ENCODE data around the gene AKAP7.

Gene AKAP7

DNA sequence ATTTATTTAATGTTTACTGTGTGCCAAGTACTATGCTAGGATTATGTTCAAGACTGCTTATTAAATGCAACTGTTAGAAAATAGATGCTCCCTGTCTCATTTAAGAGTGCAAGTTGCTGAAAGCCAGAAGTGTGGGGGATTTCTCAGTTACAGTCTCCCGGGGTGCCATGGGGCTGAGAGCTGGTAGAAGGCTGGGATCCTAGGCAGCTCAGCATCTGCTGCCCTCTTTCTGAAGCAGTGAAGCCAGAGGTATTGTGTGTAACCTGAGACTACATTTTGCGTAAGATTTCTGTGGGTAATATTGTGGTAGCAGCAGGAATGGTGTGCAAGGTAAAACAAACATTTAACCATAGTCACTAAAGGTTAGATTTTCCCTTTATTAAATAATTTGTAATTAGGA, 120.6 kb downstream of the AKAP7 start:
- Histone ChIP-seq H4K20me1 (ENCODE audit: insufficient read depth, low read length) (no peaks in the 10 kb centered on the region), H3F3A (ENCODE audit: insufficient read depth, low read length) (no peaks in the 10 kb centered on the region), H3K27me3 (replicated peaks; ENCODE audit: insufficient read depth, low read length) (no peaks in the 10 kb centered on the region), H2AFZ (ENCODE audit: low read length) (no peak overlapping the region), H3K9me2 (replicated peaks; ENCODE audit: insufficient read depth, low read length) (no peaks in the 10 kb centered on the region), H3K27ac (ENCODE audit: low read length) (no peak overlapping the region), H3K4me3 (ENCODE audit: low read length) (no peak overlapping the region), H3K4me2 (ENCODE audit: low read depth, low read length) (no peak overlapping the region), H3K36me3 (replicated peaks; ENCODE audit: insufficient read depth, low read length) (no peaks in the 10 kb centered on the region), H3K4me1 (ENCODE audit: low read length) (no peaks in the 10 kb centered on the region), H3K79me2 (ENCODE audit: low read length) (no peaks in the 10 kb centered on the region), H3K9me3 (replicated peaks; ENCODE audit: insufficient read depth, low read length) (no peaks in the 10 kb centered on the region), H3K9ac (ENCODE audit: low read length) (no peak overlapping the region)
- DNase-seq, result no peak
- TF ChIP-seq EZH2phosphoT487 (IDR thresholded peaks at IDR 0.05; ENCODE audit: low read length) (no peak), EZH2 (optimal IDR thresholded peaks at IDR 0.05; ENCODE audit: low read depth, low read length) (no peak), CTCF (IDR thresholded peaks at IDR 0.05; ENCODE audit: low read length) (no peak)

- H4K20me1 ChIP-seq (ENCODE audit: insufficient read depth, low read length), result no peaks in the 10 kb centered on the region
- no peaks in the 10 kb centered on the region for H3K36me3 ChIP-seq (replicated peaks; ENCODE audit: insufficient read depth, low read length)
- no peaks in the 10 kb centered on the region for H3K4me1 ChIP-seq (ENCODE audit: low read length)
- H3F3A ChIP-seq (ENCODE audit: insufficient read depth, low read length), result no peaks in the 10 kb centered on the region
- no peak overlapping the region for H3K4me2 ChIP-seq (ENCODE audit: low read depth, low read length)
- TF ChIP-seq CTCF (IDR thresholded peaks at IDR 0.05; ENCODE audit: low read length) (no peak), EZH2 (optimal IDR thresholded peaks at IDR 0.05; ENCODE audit: low read depth, low read length) (no peak), EZH2phosphoT487 (IDR thresholded peaks at IDR 0.05; ENCODE audit: low read length) (no peak)
- H3K9me2 ChIP-seq (replicated peaks; ENCODE audit: insufficient read depth, low read length), result no peaks in the 10 kb centered on the region
- H3K27ac ChIP-seq (ENCODE audit: low read length), result no peak overlapping the region
- no peak for DNase-seq
- no peak overlapping the region for H3K4me3 ChIP-seq (ENCODE audit: low read length)
- H3K27me3 ChIP-seq (replicated peaks; ENCODE audit: insufficient read depth, low read length), result no peaks in the 10 kb centered on the region
- no peak overlapping the region for H2AFZ ChIP-seq (ENCODE audit: low read length)
- no peaks in the 10 kb centered on the region for H3K9me3 ChIP-seq (replicated peaks; ENCODE audit: insufficient read depth, low read length)
- H3K79me2 ChIP-seq (ENCODE audit: low read length), result no peaks in the 10 kb centered on the region
- H3K9ac ChIP-seq (ENCODE audit: low read length), result no peak overlapping the region
These were observed 121.8 kb downstream of the AKAP7 start for GRCh38 chr6:131257104-131257503.

DNA sequence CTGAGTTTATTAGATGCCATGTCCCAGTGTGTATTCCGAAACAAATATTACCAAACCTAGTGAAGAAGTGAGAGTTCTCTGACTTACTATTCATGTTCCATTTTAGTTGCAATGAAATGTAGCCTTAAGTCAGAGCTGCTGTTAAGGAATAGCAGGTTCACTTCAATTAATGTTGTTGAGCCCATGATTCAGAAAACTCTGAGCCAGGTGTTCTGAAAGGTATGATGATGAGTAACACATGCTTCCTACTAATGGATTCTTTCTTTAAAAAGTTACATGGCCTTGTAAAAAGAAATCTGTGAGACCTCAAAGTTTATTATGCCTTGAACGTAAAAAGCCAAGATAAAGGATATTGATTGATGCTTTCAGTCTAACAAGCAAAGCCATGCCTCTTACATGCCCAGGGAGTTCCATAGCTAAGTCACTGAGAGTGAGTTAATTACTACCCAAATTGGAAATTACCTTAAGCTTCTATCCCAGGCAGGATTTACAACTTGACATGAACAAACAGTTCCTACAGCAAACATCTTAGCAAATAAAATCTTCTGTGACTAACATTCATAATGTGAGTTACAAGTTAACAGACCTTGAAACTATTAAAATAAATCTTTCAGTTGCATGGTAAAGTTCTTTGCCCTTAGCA, 122.9 kb downstream of the AKAP7 start:
- no peak overlapping the region for H2AFZ ChIP-seq (ENCODE audit: low read length)
- no peaks in the 10 kb centered on the region for H3K27me3 ChIP-seq (replicated peaks; ENCODE audit: insufficient read depth, low read length)
- no peak overlapping the region for H3K4me3 ChIP-seq (ENCODE audit: low read length)
- no peaks in the 10 kb centered on the region for H3K36me3 ChIP-seq (replicated peaks; ENCODE audit: insufficient read depth, low read length)
- H3K9me3 ChIP-seq (replicated peaks; ENCODE audit: insufficient read depth, low read length), result no peaks in the 10 kb centered on the region
- no peaks in the 10 kb centered on the region for H3K4me1 ChIP-seq (ENCODE audit: low read length)
- no peak overlapping the region for H3K27ac ChIP-seq (ENCODE audit: low read length)
- H3K79me2 ChIP-seq (ENCODE audit: low read length), result no peaks in the 10 kb centered on the region
- H3K9ac ChIP-seq (ENCODE audit: low read length), result no peak overlapping the region
- H4K20me1 ChIP-seq (ENCODE audit: insufficient read depth, low read length), result no peaks in the 10 kb centered on the region
- no peak for DNase-seq
- no peak for TF ChIP-seq EZH2 (optimal IDR thresholded peaks at IDR 0.05; ENCODE audit: low read depth, low read length)
- no peak for TF ChIP-seq CTCF (IDR thresholded peaks at IDR 0.05; ENCODE audit: low read length)
- no peak for TF ChIP-seq EZH2phosphoT487 (IDR thresholded peaks at IDR 0.05; ENCODE audit: low read length)
- H3K9me2 ChIP-seq (replicated peaks; ENCODE audit: insufficient read depth, low read length), result no peaks in the 10 kb centered on the region
- no peak overlapping the region for H3K4me2 ChIP-seq (ENCODE audit: low read depth, low read length)
- no peaks in the 10 kb centered on the region for H3F3A ChIP-seq (ENCODE audit: insufficient read depth, low read length)

Measured in MM.1S (cell line).